GM12878 (cell line): Measurements from ENCODE around the gene RASSF4. TPM values are rescaled to one million over a fixed set of nuclear protein-coding genes. Genes with fewer than 3 reads are reported as not detected.

Source experiments
- ATAC-seq: fragments of 200-7000 bp; cut with Tn5 transposase; 3 replicates; pipeline ENCODE4 v1.9.1; 2020; ENCODE audit warnings: mild to moderate bottlenecking, moderate library complexity
- BruUV-seq: library from RNA; stranded (reverse); fragments of 400-500 nt; replicated peaks from 2 replicates; lab custom pipeline; 2021; lab: Mats Ljungman, UMichigan
- CTCF ChIA-PET: fragments of 300-600 bp; sonication (Branson Sonifier 250); formaldehyde crosslinking; extraction: SDS; loops from one replicate; lab custom pipeline; 2021; ENCODE audit warnings: inconsistent platforms; lab: Yijun Ruan, JAX
- POLR2A ChIA-PET: fragments of 350-600 bp; formaldehyde crosslinking; extraction: SDS; loops from one replicate; lab custom pipeline; 2021; ENCODE audit warnings: inconsistent platforms; lab: Charles Lee
- RAD21 ChIA-PET: fragments of 300-600 bp; sonication (Branson Sonifier 250); formaldehyde crosslinking; loops from one replicate; lab custom pipeline; 2023; ENCODE audit warnings: antibody characterized with exemption; ENCODE audit not compliant: unreplicated experiment; lab: Charles Lee
- SMC1A ChIA-PET: fragments of 300-600 bp; sonication (Branson Sonifier 250); formaldehyde crosslinking; loops from one replicate; lab custom pipeline; 2023; ENCODE audit not compliant: unreplicated experiment, uncharacterized antibody; lab: Charles Lee
- DNase-seq: peaks from one replicate; pipeline ENCODE4 v3.0.0-alpha.2; 2011; ENCODE audit warnings: low read depth, low spot score
- FAIRE-seq: peaks from 3 replicates; lab custom pipeline; 2011; peaks lifted over from hg19 to GRCh38; lab: Jason Lieb, UNC
- H2AFZ ChIP-seq: 2 replicates; pipeline ENCODE4 v1.6.0; 2011; ENCODE audit warnings: low read depth, low read length, control low read depth; ENCODE audit not compliant: control insufficient read depth
- H3K27ac ChIP-seq: 2 replicates; pipeline ENCODE4 v1.5.1; 2011; ENCODE audit warnings: control low read depth; ENCODE audit not compliant: control insufficient read depth, insufficient read depth
- H3K27me3 ChIP-seq, 2 experiments: replicated peaks in 1 of 2; 2 replicates each; pipeline versions ENCODE4 v1.6.0 to v1.6.1; 2011; ENCODE audit warnings: low read length in 1 of 2; ENCODE audit not compliant: control insufficient read depth in 2 of 2, insufficient read depth in 2 of 2
- H3K36me3 ChIP-seq, 2 experiments: 2 replicates each; pipeline ENCODE4 v1.5.1; 2011; ENCODE audit warnings: low read length in 1 of 2; ENCODE audit not compliant: control insufficient read depth in 2 of 2, insufficient read depth in 2 of 2
- H3K4me1 ChIP-seq: 2 replicates; pipeline ENCODE4 v1.6.1; 2011; ENCODE audit warnings: mild to moderate bottlenecking, low read length, moderate library complexity, mixed read lengths; ENCODE audit not compliant: control insufficient read depth, insufficient read depth
- H3K4me2 ChIP-seq: 2 replicates; pipeline ENCODE4 v1.6.0; 2011; ENCODE audit warnings: control low read depth; ENCODE audit not compliant: control insufficient read depth, insufficient read depth
- H3K4me3 ChIP-seq: fragments of 200-600 bp; sonication (generic); 2 replicates; pipeline ENCODE4 v1.5.1; 2016
- H3K79me2 ChIP-seq: 2 replicates; pipeline ENCODE4 v1.6.0; 2011; ENCODE audit warnings: low read length; ENCODE audit not compliant: control insufficient read depth, insufficient read depth
- H3K9ac ChIP-seq: 2 replicates; pipeline ENCODE4 v1.8.0; 2011; ENCODE audit warnings: low read length, control low read depth, mixed read lengths; ENCODE audit not compliant: control insufficient read depth, insufficient read depth
- H3K9me3 ChIP-seq: replicated peaks from 3 replicates; pipeline ENCODE4 v1.5.1; 2011; ENCODE audit warnings: mild to moderate bottlenecking, low read length; ENCODE audit not compliant: control insufficient read depth, insufficient read depth
- H4K20me1 ChIP-seq: 2 replicates; pipeline ENCODE4 v1.6.0; 2011; ENCODE audit not compliant: control insufficient read depth, insufficient read depth
- CREM ChIP-seq: IDR thresholded peaks from 2 replicates; pipeline ENCODE4 v1.6.1; 2014; ENCODE audit warnings: antibody characterized with exemption, low read depth
- ESRRA ChIP-seq: IDR thresholded peaks from 2 replicates; pipeline ENCODE4 v1.6.1; 2012; ENCODE audit warnings: mild to moderate bottlenecking, low read length, improper control_type of control experiment
- EZH2 ChIP-seq: IDR thresholded peaks from 2 replicates; pipeline ENCODE4 v1.6.1; 2012; ENCODE audit warnings: low read depth, mild to moderate bottlenecking, control low read depth, inconsistent platforms, low read length, borderline replicate concordance; ENCODE audit not compliant: control insufficient read depth
- FOS ChIP-seq: IDR thresholded peaks from 3 replicates; pipeline ENCODE4 v1.6.1; 2011; ENCODE audit warnings: borderline replicate concordance; ENCODE audit not compliant: insufficient read length; ENCODE audit errors: extremely low read depth
- HDAC6 ChIP-seq: fragments of 200-600 bp; sonication (generic); IDR thresholded peaks from one replicate; pipeline ENCODE4 v1.8.0; 2017; ENCODE audit warnings: antibody characterized with exemption; ENCODE audit not compliant: unreplicated experiment
- IRF4 ChIP-seq: IDR thresholded peaks from 2 replicates; pipeline ENCODE4 v1.6.1; 2011; ENCODE audit warnings: low read depth, low read length
- MTA2 ChIP-seq: fragments of 450-650 bp; IDR thresholded peaks from 2 replicates; pipeline ENCODE4 v1.6.1; 2016; ENCODE audit warnings: low read depth, mild to moderate bottlenecking, moderate library complexity
- NBN ChIP-seq: fragments of 450-650 bp; IDR thresholded peaks from 2 replicates; pipeline ENCODE4 v1.6.1; 2016
- NR2C1 ChIP-seq: fragments of 450-650 bp; IDR thresholded peaks from 2 replicates; pipeline ENCODE4 v1.6.1; 2017; ENCODE audit warnings: antibody characterized with exemption, mild to moderate bottlenecking, moderate library complexity
- NR2C2 ChIP-seq: IDR thresholded peaks from 2 replicates; pipeline ENCODE4 v1.6.1; 2011; ENCODE audit warnings: borderline replicate concordance, low read depth; ENCODE audit not compliant: control insufficient read depth, insufficient read length
- PAX8 ChIP-seq: fragments of 450-650 bp; IDR thresholded peaks from 2 replicates; pipeline ENCODE4 v1.6.1; 2017; ENCODE audit warnings: mild to moderate bottlenecking, moderate library complexity
- POU2F2 ChIP-seq: IDR thresholded peaks from 3 replicates; pipeline ENCODE4 v1.6.1; 2011; ENCODE audit warnings: low read depth, mild to moderate bottlenecking, low read length, borderline replicate concordance
- SMAD5 ChIP-seq: IDR thresholded peaks from 2 replicates; pipeline ENCODE4 v1.6.1; 2016; ENCODE audit warnings: antibody characterized with exemption, low read depth
- SREBF1 ChIP-seq: IDR thresholded peaks from 2 replicates; pipeline ENCODE4 v1.6.1; 2012; ENCODE audit warnings: mild to moderate bottlenecking, low read length
- SRF ChIP-seq, 2 experiments: IDR thresholded peaks; 2 replicates each; pipeline ENCODE4 v1.6.1; 2011; ENCODE audit warnings: low read depth in 2 of 2, low read length in 2 of 2, mild to moderate bottlenecking in 1 of 2, moderate library complexity in 1 of 2
- TAF1 ChIP-seq: IDR thresholded peaks from 2 replicates; pipeline ENCODE4 v1.6.1; 2011; ENCODE audit warnings: mild to moderate bottlenecking, low read depth, low read length, borderline replicate concordance
- TCF3 ChIP-seq: IDR thresholded peaks from 2 replicates; pipeline ENCODE4 v1.6.1; 2012; ENCODE audit warnings: low read depth, mild to moderate bottlenecking, low read length, borderline replicate concordance; ENCODE audit not compliant: insufficient read depth
- WGBS: methylation state at CpG from one replicate; pipeline ENCODE4 v1.1.6; 2016; ENCODE audit warnings: low lambda C conversion rate; ENCODE audit not compliant: insufficient replicate concordance, insufficient coverage; ENCODE audit errors: missing lambda C conversion rate; 5-methylcytosine and 5-hydroxymethylcytosine counted together
- in situ Hi-C: fragments of 300-500 bp; cut with MboI; formaldehyde crosslinking; loops from 9 replicates; pipeline ENCODE4 v1.14.3; 2018; ENCODE audit warnings: mixed read lengths
- intact Hi-C: fragments of 100-400 bp; cut with micrococcal nuclease; formaldehyde crosslinking; loops from one replicate; pipeline ENCODE4 v1.14.2; 2022; ENCODE audit not compliant: unreplicated experiment
- polyA plus RNA-seq, 11 experiments: library from polyadenylated mRNA; depleted of rRNA in 4 of 11; unstranded in 6 of 11; stranded (reverse) in 5 of 11; fragments of >200 nt; fragmentation: Nextera tagmentation in 4 of 11; fragmentation: Illumina TruSeq in 1 of 11; extraction: Ambion mirVana in 4 of 11; extraction: Trizol in 1 of 11; gene quantifications; 1 replicate in 1 of 11; 2 replicates in 10 of 11; pipeline versions ENCODE4 v1.2.1 to v1.2.3, GENCODE V29; 2011 to 2016; ENCODE audit warnings: inconsistent platforms in 2 of 11, missing spikeins in 2 of 11, low read depth in 1 of 11
- total RNA-seq, 4 experiments: library from RNA; depleted of rRNA in 3 of 4; stranded (reverse); fragments of >200 nt in 3 of 4; fragmentation: Illumina TruSeq in 1 of 4; extraction: Trizol in 1 of 4; gene quantifications; 2 replicates each; pipeline versions ENCODE4 v1.2.1 to v1.2.3, GENCODE V29; 2013 to 2021
- TF ChIP-seq, protein P1 (sequence below): fragments of 150-350 bp; IDR thresholded peaks from 2 replicates; pipeline ENCODE4 v1.6.1; 2014; ENCODE audit warnings: mild to moderate bottlenecking, low read depth, low read length

The RASSF4 gene
- total and polyA plus RNA-seq, 10 of the 15 experiments (the other 5 are each of a cell fraction or from before 2014, with no cell fraction given), result 3.7 to 71.1 (median 16.8) TPM

- 66% methylated on average over 7 of the region's 7 CpGs for WGBS
- H4K20me1 ChIP-seq, result no peaks in the 10 kb centered on the region
- DNase-seq, result no peak
- H3K27me3 ChIP-seq, result no peaks in the 10 kb centered on the region
- H3K4me1 ChIP-seq, result peaks cover under 1% of the 10 kb centered on the region
- ATAC-seq, result no peak
- no peak overlapping the region for H2AFZ ChIP-seq
- ChIA-PET RAD21 (no interaction called here), CTCF (no interaction called here), POLR2A (no interaction called here), SMC1A (no interaction called here)
- no peaks in the 10 kb centered on the region for H3K79me2 ChIP-seq
- no peak overlapping the region for H3K9ac ChIP-seq
- H3K4me3 ChIP-seq, result no peak overlapping the region
- no peak overlapping the region for H3K4me2 ChIP-seq
- no peak overlapping the region for H3K27ac ChIP-seq
- FAIRE-seq, result no peak
- no TSS peak for BruUV-seq
- peaks cover 1 to 3% of the 10 kb centered on the region in 2 experiments; a peak in 3 of 4 replicates for H3K36me3 ChIP-seq
- in situ Hi-C loops, result no loop called here
- no peak for TF ChIP-seq MTA2
- no peak for TF ChIP-seq NR2C1
- no peak for TF ChIP-seq CREM
- TF ChIP-seq NBN, result no peak
- TF ChIP-seq, protein P1, sequence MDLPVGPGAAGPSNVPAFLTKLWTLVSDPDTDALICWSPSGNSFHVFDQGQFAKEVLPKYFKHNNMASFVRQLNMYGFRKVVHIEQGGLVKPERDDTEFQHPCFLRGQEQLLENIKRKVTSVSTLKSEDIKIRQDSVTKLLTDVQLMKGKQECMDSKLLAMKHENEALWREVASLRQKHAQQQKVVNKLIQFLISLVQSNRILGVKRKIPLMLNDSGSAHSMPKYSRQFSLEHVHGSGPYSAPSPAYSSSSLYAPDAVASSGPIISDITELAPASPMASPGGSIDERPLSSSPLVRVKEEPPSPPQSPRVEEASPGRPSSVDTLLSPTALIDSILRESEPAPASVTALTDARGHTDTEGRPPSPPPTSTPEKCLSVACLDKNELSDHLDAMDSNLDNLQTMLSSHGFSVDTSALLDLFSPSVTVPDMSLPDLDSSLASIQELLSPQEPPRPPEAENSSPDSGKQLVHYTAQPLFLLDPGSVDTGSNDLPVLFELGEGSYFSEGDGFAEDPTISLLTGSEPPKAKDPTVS, result no peak
- TF ChIP-seq IRF4, result no peak
- TF ChIP-seq NR2C2, result no peak
- TF ChIP-seq TCF3, result no peak
- TF ChIP-seq POU2F2, result no peak
- TF ChIP-seq HDAC6, result no peak
- TF ChIP-seq PAX8, result no peak
- no peak for TF ChIP-seq FOS
- no peak for TF ChIP-seq SRF (IDR thresholded peaks at IDR 0.05; ENCODE audit: low read depth in 2 of 2, low read length in 2 of 2)
- TF ChIP-seq SREBF1, result no peak
- no peak for TF ChIP-seq SMAD5
- no peak for TF ChIP-seq EZH2
- no peak for TF ChIP-seq TAF1
- no peak for TF ChIP-seq ESRRA
- no peaks in the 10 kb centered on the region for H3K9me3 ChIP-seq
- intact Hi-C loops, result no loop called here
These were observed 31.4 kb downstream of the RASSF4 start for GRCh38 chr10:44990965-44991364.
